Panc1 (cell line): ENCODE data around the gene GATD1.

Source experiments
- CTCF ChIP-seq: fragments of 450-650 bp; IDR thresholded peaks from 2 replicates; pipeline ENCODE4 v1.5.1; 2017; ENCODE audit warnings: mild to moderate bottlenecking
- POLR2AphosphoS5 ChIP-seq: IDR thresholded peaks from 2 replicates; pipeline ENCODE4 v1.6.1; 2012; ENCODE audit warnings: mild to moderate bottlenecking, low read depth, low read length, moderate library complexity
- SIN3A ChIP-seq: IDR thresholded peaks from 2 replicates; pipeline ENCODE4 v1.6.1; 2012; ENCODE audit warnings: low read depth, mild to moderate bottlenecking, low read length, moderate library complexity, borderline replicate concordance; ENCODE audit not compliant: insufficient read depth
- TF ChIP-seq, protein P1 (sequence below), 2 experiments: IDR thresholded peaks; 2 replicates each; pipeline ENCODE4 v1.6.1; 2011 to 2012; ENCODE audit warnings: low read depth in 2 of 2, control low read depth in 1 of 2, low read length in 1 of 2, mild to moderate bottlenecking in 1 of 2, moderate library complexity in 1 of 2; ENCODE audit not compliant: insufficient read depth in 1 of 2

GRCh38 chr11:801097-801780, 24.0 kb upstream of the GATD1 start:
- TF ChIP-seq SIN3A (no peak), POLR2AphosphoS5 (0 out of 2 replicates have a peak, but pooled peaks have one; percentile 21), CTCF (no peak)
- TF ChIP-seq, protein P1, sequence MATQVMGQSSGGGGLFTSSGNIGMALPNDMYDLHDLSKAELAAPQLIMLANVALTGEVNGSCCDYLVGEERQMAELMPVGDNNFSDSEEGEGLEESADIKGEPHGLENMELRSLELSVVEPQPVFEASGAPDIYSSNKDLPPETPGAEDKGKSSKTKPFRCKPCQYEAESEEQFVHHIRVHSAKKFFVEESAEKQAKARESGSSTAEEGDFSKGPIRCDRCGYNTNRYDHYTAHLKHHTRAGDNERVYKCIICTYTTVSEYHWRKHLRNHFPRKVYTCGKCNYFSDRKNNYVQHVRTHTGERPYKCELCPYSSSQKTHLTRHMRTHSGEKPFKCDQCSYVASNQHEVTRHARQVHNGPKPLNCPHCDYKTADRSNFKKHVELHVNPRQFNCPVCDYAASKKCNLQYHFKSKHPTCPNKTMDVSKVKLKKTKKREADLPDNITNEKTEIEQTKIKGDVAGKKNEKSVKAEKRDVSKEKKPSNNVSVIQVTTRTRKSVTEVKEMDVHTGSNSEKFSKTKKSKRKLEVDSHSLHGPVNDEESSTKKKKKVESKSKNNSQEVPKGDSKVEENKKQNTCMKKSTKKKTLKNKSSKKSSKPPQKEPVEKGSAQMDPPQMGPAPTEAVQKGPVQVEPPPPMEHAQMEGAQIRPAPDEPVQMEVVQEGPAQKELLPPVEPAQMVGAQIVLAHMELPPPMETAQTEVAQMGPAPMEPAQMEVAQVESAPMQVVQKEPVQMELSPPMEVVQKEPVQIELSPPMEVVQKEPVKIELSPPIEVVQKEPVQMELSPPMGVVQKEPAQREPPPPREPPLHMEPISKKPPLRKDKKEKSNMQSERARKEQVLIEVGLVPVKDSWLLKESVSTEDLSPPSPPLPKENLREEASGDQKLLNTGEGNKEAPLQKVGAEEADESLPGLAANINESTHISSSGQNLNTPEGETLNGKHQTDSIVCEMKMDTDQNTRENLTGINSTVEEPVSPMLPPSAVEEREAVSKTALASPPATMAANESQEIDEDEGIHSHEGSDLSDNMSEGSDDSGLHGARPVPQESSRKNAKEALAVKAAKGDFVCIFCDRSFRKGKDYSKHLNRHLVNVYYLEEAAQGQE (IDR thresholded peaks at IDR 0.05; ENCODE audit: insufficient read depth in 1 of 2, low read depth in 2 of 2, low read length in 1 of 2), result no peak
